Smooth muscle cell (in vitro differentiated cells): ENCODE results near the gene MTURN. TPM values are rescaled to one million over a fixed set of nuclear protein-coding genes. Genes with fewer than 3 reads are reported as not detected.

Experiments
- DNase-seq: peaks from one replicate; lab custom pipeline; 2025; ENCODE audit not compliant: unreplicated experiment; lab: John Stamatoyannopoulos, UW
- H2AFZ ChIP-seq: fragments of 200-600 bp; sonication (generic); 2 replicates; pipeline ENCODE4 v1.6.0; 2016; ENCODE audit warnings: antibody characterized with exemption, low read depth, mild to moderate bottlenecking
- H3F3A ChIP-seq: fragments of 200-600 bp; sonication (generic); 2 replicates; pipeline ENCODE4 v1.6.0; 2017; ENCODE audit warnings: antibody characterized with exemption, low read depth
- H3K27ac ChIP-seq: fragments of 200-600 bp; sonication (generic); 2 replicates; pipeline ENCODE4 v1.5.1; 2016; ENCODE audit warnings: low read depth, mild to moderate bottlenecking
- H3K27me3 ChIP-seq: fragments of 200-600 bp; sonication (generic); 2 replicates; pipeline ENCODE4 v1.6.1; 2016; ENCODE audit warnings: low read depth, mild to moderate bottlenecking
- H3K36me3 ChIP-seq: fragments of 200-600 bp; sonication (generic); 2 replicates; pipeline ENCODE4 v1.5.1; 2016; ENCODE audit warnings: low read depth
- H3K4me1 ChIP-seq: fragments of 200-600 bp; sonication (generic); 2 replicates; pipeline ENCODE4 v1.5.1; 2016; ENCODE audit warnings: low read depth
- H3K4me2 ChIP-seq: fragments of 200-600 bp; sonication (generic); 2 replicates; pipeline ENCODE4 v1.6.0; 2016; ENCODE audit warnings: mild to moderate bottlenecking
- H3K4me3 ChIP-seq: fragments of 200-600 bp; sonication (generic); 2 replicates; pipeline ENCODE4 v1.5.1; 2016; ENCODE audit warnings: mild to moderate bottlenecking
- H3K79me2 ChIP-seq: fragments of 200-600 bp; sonication (generic); 2 replicates; pipeline ENCODE4 v1.6.0; 2016; ENCODE audit warnings: low read depth, mild to moderate bottlenecking
- H3K9ac ChIP-seq: fragments of 200-600 bp; sonication (generic); 2 replicates; pipeline ENCODE4 v1.6.0; 2016; ENCODE audit warnings: low read depth
- H3K9me3 ChIP-seq: fragments of 200-600 bp; sonication (generic); replicated peaks from 2 replicates; pipeline ENCODE4 v1.5.1; 2016; ENCODE audit warnings: low read depth
- H4K20me1 ChIP-seq: fragments of 200-600 bp; sonication (generic); 2 replicates; pipeline ENCODE4 v1.6.0; 2016; ENCODE audit warnings: low read depth
- WGBS: methylation state at CpG from one replicate; pipeline ENCODE4 v1.1.7; 2016; ENCODE audit warnings: low lambda C conversion rate; 5-methylcytosine and 5-hydroxymethylcytosine counted together
- polyA plus RNA-seq: library from polyadenylated mRNA; unstranded; fragments of >200 nt; fragmentation: Nextera tagmentation; extraction: Ambion mirVana; gene quantifications from 2 replicates; pipeline ENCODE4 v1.2.1, GENCODE V29; 2016
- total RNA-seq: library from RNA; depleted of rRNA; stranded (reverse); fragments of >200 nt; gene quantifications from 2 replicates; pipeline ENCODE4 v1.2.3, GENCODE V29; 2014
- TF ChIP-seq, protein P1 (sequence below): fragments of 200-600 bp; sonication (generic); IDR thresholded peaks from 2 replicates; pipeline ENCODE4 v1.5.1; 2017; ENCODE audit warnings: borderline replicate concordance, mild to moderate bottlenecking, antibody characterized with exemption; ENCODE audit not compliant: insufficient read depth, poor library complexity, severe bottlenecking

MTURN gene
- total and polyA plus RNA-seq, 2 experiments from 2014 or later = 3.1 to 3.9 TPM

- Histone ChIP-seq H3K9me3 (no peaks in the 10 kb centered on the region), H3K4me3 (no peak overlapping the region), H3F3A (peaks cover 5% of the 10 kb centered on the region), H3K79me2 (no peaks in the 10 kb centered on the region), H3K4me2 (no peak overlapping the region), H3K4me1 (peaks cover 7% of the 10 kb centered on the region), H3K36me3 (no peaks in the 10 kb centered on the region), H3K9ac (no peak overlapping the region), H3K27ac (peak overlapping the region; percentile 57), H2AFZ (no peak overlapping the region), H4K20me1 (no peaks in the 10 kb centered on the region), H3K27me3 (no peaks in the 10 kb centered on the region)
- no peak for DNase-seq
- WGBS = 84% methylated on average over 9 of the region's 9 CpGs
- TF ChIP-seq, protein P1, sequence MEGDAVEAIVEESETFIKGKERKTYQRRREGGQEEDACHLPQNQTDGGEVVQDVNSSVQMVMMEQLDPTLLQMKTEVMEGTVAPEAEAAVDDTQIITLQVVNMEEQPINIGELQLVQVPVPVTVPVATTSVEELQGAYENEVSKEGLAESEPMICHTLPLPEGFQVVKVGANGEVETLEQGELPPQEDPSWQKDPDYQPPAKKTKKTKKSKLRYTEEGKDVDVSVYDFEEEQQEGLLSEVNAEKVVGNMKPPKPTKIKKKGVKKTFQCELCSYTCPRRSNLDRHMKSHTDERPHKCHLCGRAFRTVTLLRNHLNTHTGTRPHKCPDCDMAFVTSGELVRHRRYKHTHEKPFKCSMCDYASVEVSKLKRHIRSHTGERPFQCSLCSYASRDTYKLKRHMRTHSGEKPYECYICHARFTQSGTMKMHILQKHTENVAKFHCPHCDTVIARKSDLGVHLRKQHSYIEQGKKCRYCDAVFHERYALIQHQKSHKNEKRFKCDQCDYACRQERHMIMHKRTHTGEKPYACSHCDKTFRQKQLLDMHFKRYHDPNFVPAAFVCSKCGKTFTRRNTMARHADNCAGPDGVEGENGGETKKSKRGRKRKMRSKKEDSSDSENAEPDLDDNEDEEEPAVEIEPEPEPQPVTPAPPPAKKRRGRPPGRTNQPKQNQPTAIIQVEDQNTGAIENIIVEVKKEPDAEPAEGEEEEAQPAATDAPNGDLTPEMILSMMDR = no peak
Observed at GRCh38 chr7:30171766-30172447, 37.1 kb downstream of the MTURN start.

DNA sequence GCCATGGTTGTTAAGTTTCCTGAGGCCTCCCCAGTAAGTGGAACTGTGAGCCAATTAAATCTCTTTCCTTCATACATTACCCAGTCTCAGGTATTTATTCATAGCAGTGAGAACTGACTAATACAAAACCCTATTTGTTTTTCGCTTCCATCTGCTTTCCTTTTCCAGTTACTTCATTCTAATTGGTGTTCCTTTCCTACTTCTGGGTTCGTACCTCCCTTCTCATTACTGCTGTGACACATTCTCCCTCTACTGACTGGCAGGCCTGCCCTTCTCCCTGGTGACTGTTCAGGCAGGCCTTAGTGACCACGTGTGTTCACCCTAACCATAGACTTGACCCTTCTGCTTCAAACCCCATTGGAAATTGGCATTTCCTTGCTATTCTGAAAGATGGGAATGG, 37.7 kb downstream of the MTURN start:
- H3K9me3 ChIP-seq = no peaks in the 10 kb centered on the region
- 80% methylated on average over 3 of the region's 3 CpGs for WGBS
- H3F3A ChIP-seq = peaks cover 5% of the 10 kb centered on the region
- no peak overlapping the region for H3K4me3 ChIP-seq
- no peaks in the 10 kb centered on the region for H3K79me2 ChIP-seq
- H3K4me1 ChIP-seq = peaks cover 7% of the 10 kb centered on the region
- peak overlapping the region; percentile 57 for H3K27ac ChIP-seq
- no peaks in the 10 kb centered on the region for H4K20me1 ChIP-seq
- no peak overlapping the region for H3K4me2 ChIP-seq
- H2AFZ ChIP-seq = no peak overlapping the region
- H3K36me3 ChIP-seq = no peaks in the 10 kb centered on the region
- DNase-seq = no peak
- H3K9ac ChIP-seq = no peak overlapping the region
- no peaks in the 10 kb centered on the region for H3K27me3 ChIP-seq
- TF ChIP-seq, protein P1 = no peak

DNA sequence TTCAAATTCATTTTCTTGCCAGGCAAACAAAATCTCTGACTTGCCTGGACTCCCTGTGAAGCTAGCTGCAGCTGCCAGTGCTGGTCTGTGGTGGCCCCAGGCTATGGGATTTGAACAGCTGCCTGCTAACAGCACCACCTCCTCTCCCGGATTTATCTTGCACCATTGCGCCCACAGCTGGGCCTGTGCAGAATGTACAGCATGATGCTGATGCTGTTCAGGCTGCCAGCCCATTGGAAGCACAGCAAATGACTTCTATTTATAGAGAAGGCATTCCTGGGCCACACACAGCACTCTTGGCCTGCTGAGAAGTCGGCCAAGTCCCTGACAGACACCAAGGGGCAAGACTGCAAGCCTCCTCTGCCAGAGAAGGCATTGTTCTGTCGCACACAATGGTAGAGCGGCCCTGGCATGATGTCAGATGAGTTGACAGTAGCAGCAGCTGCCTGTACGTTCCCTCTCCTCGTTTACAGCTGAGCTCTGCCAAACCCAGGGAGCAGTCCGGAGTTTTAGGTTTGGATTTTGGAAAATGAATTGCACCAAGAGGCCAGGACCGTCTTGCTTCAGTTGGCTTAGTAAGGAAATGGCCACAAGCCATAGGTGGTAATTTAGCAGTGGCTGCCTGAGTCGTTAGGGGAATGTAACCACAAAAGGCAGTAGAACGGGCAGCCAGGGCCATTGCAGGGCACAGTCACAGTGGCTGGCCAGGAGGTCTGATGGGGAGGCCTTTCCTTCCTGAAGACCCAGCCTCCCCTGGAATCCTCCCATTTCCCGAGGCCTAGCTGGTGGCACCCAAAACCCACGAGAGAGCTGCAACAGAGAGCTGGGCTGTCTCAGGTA, 38.5 kb downstream of the MTURN start:
- peak; percentile 8 for DNase-seq
- H3K36me3 ChIP-seq = no peaks in the 10 kb centered on the region
- no peaks in the 10 kb centered on the region for H3K9me3 ChIP-seq
- WGBS = 67% methylated on average over 13 of the region's 13 CpGs
- H3K27ac ChIP-seq = peak overlapping the region; percentile 57
- no peaks in the 10 kb centered on the region for H3K27me3 ChIP-seq
- no peak overlapping the region for H3K4me3 ChIP-seq
- H4K20me1 ChIP-seq = no peaks in the 10 kb centered on the region
- TF ChIP-seq, protein P1 = peak; percentile 3
- no peak overlapping the region for H2AFZ ChIP-seq
- H3K79me2 ChIP-seq = no peaks in the 10 kb centered on the region
- H3F3A ChIP-seq = peaks cover 5% of the 10 kb centered on the region
- H3K4me2 ChIP-seq = no peak overlapping the region
- H3K9ac ChIP-seq = no peak overlapping the region
- H3K4me1 ChIP-seq = peaks cover 7% of the 10 kb centered on the region
